GM18909 (cell line): ENCODE measurements around the gene CELF1.
"Not testable (repeated sequence)": the region's sequence is repeated elsewhere in the genome, so short reads cannot be mapped to it uniquely, and the experiment has no call there.

Source experiments
- ATAC-seq: cut with Tn5 transposase; IDR thresholded peaks from one replicate; pipeline ENCODE4 v1.9.1; 2021; ENCODE audit warnings: mild to moderate bottlenecking; ENCODE audit not compliant: unreplicated experiment, poor library complexity

CELF1 gene

DNA sequence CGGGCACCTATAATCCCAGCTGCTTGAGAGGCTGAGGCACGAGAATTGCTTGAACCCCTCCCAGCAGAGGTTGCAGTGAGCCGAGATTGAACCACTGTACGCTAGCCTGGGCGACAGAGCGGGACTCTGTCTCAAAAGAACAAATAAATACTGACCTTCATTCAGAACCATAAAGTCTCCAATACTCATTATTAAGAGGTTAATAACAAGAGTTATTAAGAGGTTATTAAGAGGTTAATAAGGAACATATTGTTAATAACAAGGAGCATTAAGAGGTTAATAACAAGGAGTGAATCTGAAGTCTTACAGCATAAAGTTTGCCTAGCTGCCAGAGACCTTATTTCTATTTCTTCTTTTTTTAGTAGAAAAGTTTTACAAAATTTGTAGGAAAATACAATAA is 7.6 kb downstream of the CELF1 start:
- no peak for ATAC-seq

DNA sequence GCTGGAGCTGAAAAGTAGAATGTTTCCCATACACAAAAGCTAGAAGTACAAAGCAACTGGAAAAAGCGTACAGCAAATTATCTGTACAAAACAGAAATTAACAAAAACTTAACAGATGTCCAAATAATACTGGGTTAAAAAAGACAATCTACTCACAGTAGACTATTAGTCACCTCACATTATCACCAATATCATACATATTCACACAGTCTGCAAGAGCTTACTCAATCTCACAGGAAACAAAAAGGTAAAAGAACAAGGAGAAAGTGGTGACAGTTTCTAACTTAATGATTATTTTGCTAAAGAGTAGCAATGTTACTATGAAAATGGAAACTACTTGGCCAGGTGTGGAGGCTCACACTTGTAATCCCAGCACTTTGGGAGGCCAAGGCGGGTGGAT is 11.9 kb downstream of the CELF1 start:
- ATAC-seq, result no peak

- no peak for ATAC-seq
Observed at GRCh38 chr11:47539681-47540039, 13.3 kb downstream of the CELF1 start.

GRCh38 chr11:47538741-47539565 is 14.0 kb downstream of the CELF1 start:
- no peak for ATAC-seq

DNA sequence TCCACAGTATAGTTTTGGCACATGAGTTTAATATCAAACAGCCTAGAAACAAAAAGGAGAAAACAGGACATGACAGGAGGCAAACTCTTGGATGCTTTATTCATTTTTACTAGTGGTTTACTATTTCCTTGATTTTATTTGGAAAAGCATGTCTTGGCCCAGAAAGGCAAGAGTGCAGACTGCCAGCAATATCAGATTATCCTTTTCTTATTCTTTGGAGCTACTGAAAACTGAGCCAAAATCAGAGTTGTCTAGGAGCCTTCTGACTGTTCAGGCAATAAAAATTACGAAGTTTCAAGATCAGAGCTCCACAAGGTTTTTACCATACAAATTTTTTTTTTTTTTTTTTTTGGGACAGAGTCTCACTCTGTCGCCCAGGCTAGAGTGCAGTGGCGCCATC is 16.0 kb downstream of the CELF1 start:
- no peak for ATAC-seq

DNA sequence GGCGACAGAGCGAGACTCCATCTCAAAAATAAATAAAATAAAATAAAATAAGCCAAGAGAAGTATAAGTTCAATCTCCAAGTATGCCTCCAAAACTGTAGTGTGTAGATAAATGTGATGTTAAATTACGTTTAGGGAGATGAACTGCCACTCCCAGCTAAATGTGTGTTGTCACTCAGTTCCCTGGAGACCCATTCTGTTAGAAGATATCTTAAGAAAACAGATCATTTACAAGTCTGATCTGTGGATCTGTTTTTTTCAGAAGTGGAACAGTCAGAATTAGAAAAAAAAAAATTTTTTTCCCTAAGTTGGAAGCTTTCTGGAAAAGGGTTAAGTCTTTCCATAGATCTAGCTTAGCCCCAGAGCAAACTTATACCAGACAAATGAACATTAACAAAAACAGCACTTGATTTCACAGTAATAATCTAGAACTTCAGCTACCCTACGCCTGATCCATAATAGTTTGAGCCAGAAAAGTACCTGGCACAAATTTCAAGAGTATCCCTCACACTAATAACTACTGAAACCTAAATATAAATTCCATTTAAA is 18.2 kb downstream of the CELF1 start:
- ATAC-seq, result no peak

- ATAC-seq, result no peak
Observed at GRCh38 chr11:47533690-47534151, 19.2 kb downstream of the CELF1 start.

DNA sequence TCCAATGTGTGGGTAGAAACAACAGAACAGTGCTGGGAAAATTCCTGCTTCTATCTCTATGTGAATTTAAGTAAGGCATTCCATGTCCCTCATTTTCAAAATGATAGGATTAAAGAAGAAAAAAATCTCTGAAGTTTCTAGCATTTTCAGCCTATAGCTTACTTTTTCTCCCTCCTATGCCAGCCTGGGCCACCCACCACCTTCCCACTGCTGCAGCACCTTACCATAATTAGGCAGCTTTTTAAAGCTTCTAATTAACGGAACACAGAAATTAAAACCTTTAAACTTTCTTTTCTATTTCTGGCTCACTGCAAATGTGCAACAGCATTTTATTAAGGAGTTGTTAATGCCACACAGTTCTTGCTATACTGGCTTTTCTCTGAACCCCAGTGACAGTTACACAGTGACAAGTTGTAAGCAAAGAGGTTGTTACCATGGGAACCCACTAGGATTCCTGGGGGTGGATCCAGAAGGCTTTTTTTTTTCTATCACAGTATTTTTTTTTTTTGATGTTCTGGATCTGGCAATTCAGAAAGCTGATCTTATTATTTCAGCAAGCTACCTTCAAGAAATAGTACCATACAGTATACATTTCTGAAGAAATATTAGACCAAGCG is 20.2 kb downstream of the CELF1 start:
- no peak for ATAC-seq

DNA sequence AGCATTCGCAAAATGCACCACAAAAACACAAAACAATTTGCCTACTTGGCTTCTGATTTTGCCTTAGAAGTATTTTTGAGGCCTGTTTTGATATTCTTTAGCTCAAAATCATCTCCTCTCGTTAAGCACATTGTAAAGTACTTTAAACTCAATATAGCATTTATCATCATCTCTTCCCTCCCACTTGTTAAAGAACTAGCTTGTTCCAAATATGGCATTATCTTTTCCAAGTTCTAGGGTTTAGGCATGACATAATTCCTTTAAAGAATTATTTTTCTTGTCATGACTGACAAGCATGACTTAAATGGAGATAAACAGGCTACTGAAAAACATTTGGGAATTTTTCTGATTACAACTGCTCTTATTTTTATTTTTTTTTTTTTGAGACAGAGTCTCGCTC is 21.3 kb downstream of the CELF1 start:
- no peak for ATAC-seq

DNA sequence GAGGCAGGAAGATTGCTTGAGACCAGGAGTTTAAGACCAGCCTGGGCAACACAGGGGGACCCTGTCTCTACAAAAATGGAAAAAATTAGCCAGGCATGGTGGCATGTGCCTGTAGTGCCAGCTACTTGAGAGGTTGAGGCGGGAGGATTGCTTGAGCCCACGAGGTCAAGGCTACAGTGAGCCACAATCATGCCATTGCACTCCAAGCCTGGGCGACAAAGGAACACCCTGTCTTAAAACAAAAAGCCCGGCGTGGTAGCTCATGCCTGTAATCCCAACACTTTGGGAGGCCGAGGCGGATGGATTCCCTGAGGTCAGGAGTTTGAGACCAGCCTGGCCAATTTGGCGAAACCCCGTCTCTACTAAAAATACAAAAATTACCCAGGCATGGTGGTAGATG is 22.2 kb downstream of the CELF1 start:
- ATAC-seq, result not testable (repeated sequence)

GRCh38 chr11:47529951-47530350 is 23.0 kb downstream of the CELF1 start:
- ATAC-seq, result no peak

DNA sequence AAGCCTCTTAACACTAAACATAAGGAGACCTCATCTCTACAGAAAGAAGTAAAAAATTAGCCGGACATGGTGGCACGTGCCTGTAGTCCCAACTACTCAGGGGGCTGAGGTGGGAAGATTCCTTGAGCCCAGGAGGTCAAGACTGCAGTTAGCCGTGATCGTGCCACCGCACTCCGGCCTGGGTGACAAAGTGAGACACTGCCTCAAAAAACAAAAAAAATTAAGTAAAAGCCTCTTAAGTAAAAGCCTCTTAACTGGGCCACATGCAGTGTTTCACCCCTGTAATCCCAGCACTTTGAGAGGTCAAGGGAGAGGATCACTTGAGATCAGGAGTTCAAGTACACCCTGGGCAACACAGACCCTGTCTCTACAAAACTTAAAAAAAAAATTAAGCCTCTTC is 25.7 kb downstream of the CELF1 start:
- no peak for ATAC-seq

GRCh38 chr11:47526032-47526431 is 26.9 kb downstream of the CELF1 start:
- ATAC-seq, result not testable (repeated sequence)

DNA sequence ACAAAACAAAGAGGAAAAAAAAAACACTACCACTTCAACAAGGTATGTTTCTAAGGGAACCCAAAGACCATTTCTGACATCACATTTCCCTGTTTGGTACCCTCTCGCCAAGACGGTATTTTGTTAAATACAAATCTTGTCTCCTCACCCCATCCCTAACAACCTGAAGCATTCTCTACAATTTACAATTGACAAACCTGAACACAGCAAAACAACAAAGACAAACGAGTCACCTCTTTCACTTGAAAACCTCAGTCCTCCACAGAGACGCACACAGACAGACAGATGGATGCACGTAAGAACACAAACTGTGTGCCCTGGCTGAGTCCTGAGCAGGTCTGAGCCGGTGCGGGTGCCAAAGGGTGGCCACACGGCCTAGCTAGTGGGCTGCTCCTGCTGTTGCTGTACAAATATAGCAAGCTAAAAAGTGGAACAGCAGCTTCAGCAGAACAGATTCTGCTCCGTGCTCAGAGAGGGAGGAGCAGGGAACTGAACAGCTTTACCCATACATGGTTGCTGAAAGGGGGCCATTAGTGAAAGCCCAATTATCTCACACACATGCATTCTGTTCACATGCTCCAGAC is 28.5 kb downstream of the CELF1 start:
- ATAC-seq, result peak; percentile 28

GRCh38 chr11:47523490-47524225 is 29.3 kb downstream of the CELF1 start:
- peak; percentile 65 for ATAC-seq

DNA sequence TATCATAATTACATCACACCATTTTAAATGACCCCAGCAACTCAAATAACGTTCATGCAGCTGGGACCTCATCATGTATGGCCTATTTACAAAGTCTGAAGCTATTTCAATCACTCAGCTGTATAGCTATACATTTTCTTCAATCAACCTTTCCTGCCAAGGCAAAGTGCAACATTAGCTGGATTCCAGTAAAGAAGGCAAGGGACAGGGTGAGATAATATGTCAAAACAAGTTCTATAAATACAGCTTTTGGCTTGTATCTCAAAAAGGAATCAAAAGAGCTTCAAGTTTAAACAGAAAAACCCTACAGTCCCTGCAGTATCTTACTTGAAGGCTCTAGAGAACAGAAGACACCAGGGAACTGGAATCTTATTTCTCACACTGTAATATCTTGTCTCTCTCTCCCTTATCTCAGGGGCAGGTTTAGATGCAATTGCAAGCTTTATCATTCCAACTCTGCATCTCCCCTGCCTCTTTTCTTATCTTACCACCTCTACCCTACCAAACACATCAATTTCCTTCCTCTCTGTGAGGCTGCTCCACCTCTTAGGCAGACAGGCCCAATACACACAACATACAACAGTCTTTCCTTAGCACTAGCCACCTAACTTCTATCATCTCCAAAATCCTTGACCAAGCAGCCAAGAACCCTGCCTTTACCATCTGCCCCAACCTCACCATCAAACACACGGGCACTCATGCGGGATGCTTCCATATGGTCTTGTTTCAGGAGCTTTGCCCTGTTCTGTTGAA is 34.5 kb downstream of the CELF1 start:
- no peak for ATAC-seq

DNA sequence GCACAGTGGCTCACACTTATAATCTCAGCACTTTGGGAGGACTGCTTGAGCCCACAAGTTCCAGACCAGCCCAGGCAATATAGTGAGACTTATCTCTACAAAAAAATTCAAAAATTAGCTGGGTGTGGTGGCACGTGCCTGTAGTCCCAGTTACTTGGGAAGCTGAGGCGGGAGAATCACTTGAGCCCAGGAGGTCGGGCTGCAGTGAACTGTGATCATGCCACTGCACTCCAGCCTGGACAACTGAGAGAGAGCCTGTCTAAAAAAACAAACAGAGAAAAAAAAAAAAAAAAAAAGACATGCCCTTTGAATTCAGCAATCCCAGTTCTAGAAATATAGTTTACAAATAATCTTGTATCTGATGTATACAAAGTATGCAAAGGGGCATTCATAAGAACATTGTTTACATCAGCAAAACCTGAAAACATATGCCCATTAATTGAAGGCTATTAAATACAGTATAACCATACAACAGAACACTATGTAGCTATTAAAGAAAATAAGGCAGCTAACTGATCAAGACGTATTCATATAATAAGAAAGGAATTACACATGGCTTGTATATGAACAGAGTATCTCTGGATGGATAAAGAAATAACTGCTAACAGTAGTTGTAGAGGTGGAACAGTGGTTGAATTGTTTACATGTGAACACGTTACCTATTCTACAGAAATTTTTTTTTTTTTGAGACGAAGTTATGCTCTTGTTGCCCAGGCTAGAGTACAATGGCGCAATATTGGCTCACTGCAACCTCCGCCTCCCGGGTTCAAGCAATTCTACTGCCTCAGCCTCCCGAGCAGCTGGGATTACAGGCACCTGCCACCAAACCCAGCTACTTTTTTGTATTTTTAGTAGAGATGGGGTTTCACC is 35.7 kb downstream of the CELF1 start:
- no peak for ATAC-seq

GRCh38 chr11:47516155-47516554 is 36.8 kb downstream of the CELF1 start:
- ATAC-seq, result no peak
